ENCODE data around the gene HLA-DPB1.

DNA sequence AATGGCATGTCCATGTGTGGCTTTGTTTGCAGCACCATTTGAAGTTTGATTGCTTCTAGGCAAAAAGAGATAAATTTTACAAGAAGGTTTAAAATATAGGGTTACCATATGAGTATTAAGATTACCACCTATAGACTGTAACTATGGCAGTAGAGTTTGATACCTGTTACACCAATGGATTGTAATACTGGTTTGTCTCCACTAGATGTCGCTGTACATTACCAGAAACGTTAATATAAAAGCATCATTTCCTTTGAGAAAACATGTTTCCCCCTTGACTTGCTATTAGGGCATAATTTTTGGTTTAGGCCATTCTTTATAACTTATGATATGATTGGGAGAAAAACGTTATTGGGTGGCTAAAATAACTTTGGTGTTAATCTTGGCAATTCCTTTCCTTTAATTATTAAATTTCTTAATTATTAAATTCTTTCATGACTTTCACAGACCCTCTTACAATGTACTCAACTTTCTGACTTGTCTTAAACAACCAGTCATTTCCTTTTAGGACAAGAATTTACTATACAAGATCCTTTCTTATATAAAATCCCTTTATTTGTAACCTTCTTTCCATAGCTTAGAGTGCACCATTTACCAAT, 42.8 kb downstream of the HLA-DPB1 start:
- TF ChIP-seq EZH2 (IDR thresholded peaks at IDR 0.05; ENCODE audit: borderline replicate concordance, insufficient read depth, low read length, poor library complexity, severe bottlenecking) (no peak), POLR2AphosphoS5 (IDR thresholded peaks at IDR 0.05) (no peak), MXI1 (conservative IDR thresholded peaks at IDR 0.05; ENCODE audit: poor library complexity, severe bottlenecking) (no peak), SMC3 (conservative IDR thresholded peaks at IDR 0.05; ENCODE audit: poor library complexity) (peak; percentile 82), EP300 (conservative IDR thresholded peaks at IDR 0.05; ENCODE audit: poor library complexity, severe bottlenecking) (no peak), RAD21 (conservative IDR thresholded peaks at IDR 0.05) (peak; percentile 79)
- TF ChIP-seq, protein P1, sequence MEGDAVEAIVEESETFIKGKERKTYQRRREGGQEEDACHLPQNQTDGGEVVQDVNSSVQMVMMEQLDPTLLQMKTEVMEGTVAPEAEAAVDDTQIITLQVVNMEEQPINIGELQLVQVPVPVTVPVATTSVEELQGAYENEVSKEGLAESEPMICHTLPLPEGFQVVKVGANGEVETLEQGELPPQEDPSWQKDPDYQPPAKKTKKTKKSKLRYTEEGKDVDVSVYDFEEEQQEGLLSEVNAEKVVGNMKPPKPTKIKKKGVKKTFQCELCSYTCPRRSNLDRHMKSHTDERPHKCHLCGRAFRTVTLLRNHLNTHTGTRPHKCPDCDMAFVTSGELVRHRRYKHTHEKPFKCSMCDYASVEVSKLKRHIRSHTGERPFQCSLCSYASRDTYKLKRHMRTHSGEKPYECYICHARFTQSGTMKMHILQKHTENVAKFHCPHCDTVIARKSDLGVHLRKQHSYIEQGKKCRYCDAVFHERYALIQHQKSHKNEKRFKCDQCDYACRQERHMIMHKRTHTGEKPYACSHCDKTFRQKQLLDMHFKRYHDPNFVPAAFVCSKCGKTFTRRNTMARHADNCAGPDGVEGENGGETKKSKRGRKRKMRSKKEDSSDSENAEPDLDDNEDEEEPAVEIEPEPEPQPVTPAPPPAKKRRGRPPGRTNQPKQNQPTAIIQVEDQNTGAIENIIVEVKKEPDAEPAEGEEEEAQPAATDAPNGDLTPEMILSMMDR (IDR thresholded peaks at IDR 0.05; ENCODE audit: poor library complexity, severe bottlenecking) = peak; percentile 83
- TF ChIP-seq, protein P2, sequence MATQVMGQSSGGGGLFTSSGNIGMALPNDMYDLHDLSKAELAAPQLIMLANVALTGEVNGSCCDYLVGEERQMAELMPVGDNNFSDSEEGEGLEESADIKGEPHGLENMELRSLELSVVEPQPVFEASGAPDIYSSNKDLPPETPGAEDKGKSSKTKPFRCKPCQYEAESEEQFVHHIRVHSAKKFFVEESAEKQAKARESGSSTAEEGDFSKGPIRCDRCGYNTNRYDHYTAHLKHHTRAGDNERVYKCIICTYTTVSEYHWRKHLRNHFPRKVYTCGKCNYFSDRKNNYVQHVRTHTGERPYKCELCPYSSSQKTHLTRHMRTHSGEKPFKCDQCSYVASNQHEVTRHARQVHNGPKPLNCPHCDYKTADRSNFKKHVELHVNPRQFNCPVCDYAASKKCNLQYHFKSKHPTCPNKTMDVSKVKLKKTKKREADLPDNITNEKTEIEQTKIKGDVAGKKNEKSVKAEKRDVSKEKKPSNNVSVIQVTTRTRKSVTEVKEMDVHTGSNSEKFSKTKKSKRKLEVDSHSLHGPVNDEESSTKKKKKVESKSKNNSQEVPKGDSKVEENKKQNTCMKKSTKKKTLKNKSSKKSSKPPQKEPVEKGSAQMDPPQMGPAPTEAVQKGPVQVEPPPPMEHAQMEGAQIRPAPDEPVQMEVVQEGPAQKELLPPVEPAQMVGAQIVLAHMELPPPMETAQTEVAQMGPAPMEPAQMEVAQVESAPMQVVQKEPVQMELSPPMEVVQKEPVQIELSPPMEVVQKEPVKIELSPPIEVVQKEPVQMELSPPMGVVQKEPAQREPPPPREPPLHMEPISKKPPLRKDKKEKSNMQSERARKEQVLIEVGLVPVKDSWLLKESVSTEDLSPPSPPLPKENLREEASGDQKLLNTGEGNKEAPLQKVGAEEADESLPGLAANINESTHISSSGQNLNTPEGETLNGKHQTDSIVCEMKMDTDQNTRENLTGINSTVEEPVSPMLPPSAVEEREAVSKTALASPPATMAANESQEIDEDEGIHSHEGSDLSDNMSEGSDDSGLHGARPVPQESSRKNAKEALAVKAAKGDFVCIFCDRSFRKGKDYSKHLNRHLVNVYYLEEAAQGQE (IDR thresholded peaks at IDR 0.05; ENCODE audit: borderline replicate concordance) = no peak

All from neural cell (in vitro differentiated cells).